Right ventricle myocardium inferior (tissue), 1 donor: ENCODE data around the gene NRXN3. TPM values are rescaled to one million over a fixed set of nuclear protein-coding genes. Genes with fewer than 3 reads are reported as not detected.

Experiments
- ATAC-seq: fragments of 200-7000 bp; cut with Tn5 transposase; one replicate; pipeline ENCODE4 v1.9.1; 2020; ENCODE audit warnings: mild to moderate bottlenecking, moderate library complexity
- DNase-seq: peaks from one replicate; pipeline ENCODE4 v3.0.0; 2021; ENCODE audit errors: missing footprints
- intact Hi-C: fragments of 100-400 bp; cut with DNase I; formaldehyde crosslinking; loops from one replicate; pipeline ENCODE4 v1.11.0; 2022
- total RNA-seq: library from RNA; stranded (reverse); fragmentation: NEBNext Ultra II Directional; extraction: Animal tissue kit (Norgen Biotek cat#: 25700); gene quantifications from one replicate; pipeline ENCODE4 v1.2.1, GENCODE V29; 2021
- donor health status: DM: no; HTN: yes; CAD: no; lungs with severe emphysema.

The NRXN3 gene
- total RNA-seq, 1 donor from 2014 or later = 1.4 TPM

GRCh38 chr14:79332504-79333197, 1162.5 kb downstream of the NRXN3 start:
- no peak for DNase-seq
- no peak for ATAC-seq
- intact Hi-C loops = no loop called here

GRCh38 chr14:79333198-79333546, 1163.0 kb downstream of the NRXN3 start:
- intact Hi-C loops = no loop called here
- DNase-seq (no peak), ATAC-seq (no peak)

- ATAC-seq (no peak), DNase-seq (no peak)
- intact Hi-C loops = no loop called here
These were observed 1164.1 kb downstream of the NRXN3 start for GRCh38 chr14:79334272-79334671.

- ATAC-seq = no peak
- DNase-seq = no peak
- intact Hi-C loops = no loop called here
These were observed 1167.6 kb downstream of the NRXN3 start for GRCh38 chr14:79337761-79338160.

- no peak for ATAC-seq
- no peak for DNase-seq
- intact Hi-C loops = no loop called here
These were observed 1172.8 kb downstream of the NRXN3 start for GRCh38 chr14:79342942-79343341.

GRCh38 chr14:79351011-79351410, 1180.8 kb downstream of the NRXN3 start:
- ATAC-seq (no peak), DNase-seq (no peak)
- intact Hi-C loops = no loop called here

GRCh38 chr14:79352076-79352630, 1182.0 kb downstream of the NRXN3 start:
- ATAC-seq (no peak), DNase-seq (no peak)
- intact Hi-C loops = no loop called here

- no peak for ATAC-seq
- no peak for DNase-seq
- intact Hi-C loops = no loop called here
These were observed 1184.2 kb downstream of the NRXN3 start for GRCh38 chr14:79354336-79354735.

GRCh38 chr14:79356040-79356439, 1185.9 kb downstream of the NRXN3 start:
- intact Hi-C loops = no loop called here
- ATAC-seq (no peak), DNase-seq (no peak)

GRCh38 chr14:79357307-79357706, 1187.1 kb downstream of the NRXN3 start:
- ATAC-seq = no peak
- intact Hi-C loops = no loop called here

GRCh38 chr14:79363291-79363690, 1193.1 kb downstream of the NRXN3 start:
- intact Hi-C loops = no loop called here
- no peak for DNase-seq
- no peak for ATAC-seq

More at GRCh38 chr14:79357307-79357706, 1187.1 kb downstream of the NRXN3 start:
- no peak for DNase-seq

- DNase-seq = no peak
- ATAC-seq = no peak
- intact Hi-C loops = no loop called here
These were observed 1199.5 kb downstream of the NRXN3 start for GRCh38 chr14:79369359-79370332.

GRCh38 chr14:79370969-79371368, 1200.8 kb downstream of the NRXN3 start:
- ATAC-seq (no peak), DNase-seq (no peak)
- intact Hi-C loops = no loop called here

GRCh38 chr14:79373451-79373850, 1203.3 kb downstream of the NRXN3 start:
- intact Hi-C loops = no loop called here
- ATAC-seq (no peak), DNase-seq (no peak)

- intact Hi-C loops = no loop called here
- DNase-seq (no peak), ATAC-seq (no peak)
These were observed 1205.2 kb downstream of the NRXN3 start for GRCh38 chr14:79375356-79375755.

- DNase-seq (no peak), ATAC-seq (no peak)
- intact Hi-C loops = no loop called here
These were observed 1206.4 kb downstream of the NRXN3 start for GRCh38 chr14:79376557-79376956.

- intact Hi-C loops = no loop called here
- no peak for ATAC-seq
- no peak for DNase-seq
These were observed 1207.8 kb downstream of the NRXN3 start for GRCh38 chr14:79378020-79378419.

- intact Hi-C loops = no loop called here
- ATAC-seq = no peak
These were observed 1209.1 kb downstream of the NRXN3 start for GRCh38 chr14:79379266-79379665.

GRCh38 chr14:79383031-79383430, 1212.9 kb downstream of the NRXN3 start:
- intact Hi-C loops = no loop called here
- no peak for DNase-seq
- no peak for ATAC-seq

More at GRCh38 chr14:79379266-79379665, 1209.1 kb downstream of the NRXN3 start:
- no peak for DNase-seq

GRCh38 chr14:79383475-79383874, 1213.3 kb downstream of the NRXN3 start:
- no peak for DNase-seq
- intact Hi-C loops = no loop called here
- no peak for ATAC-seq
